C4-2B (cell line): ENCODE measurements around the gene CAMK2A.

Experiments used
- H3K27ac ChIP-seq: fragments of 450-650 bp; 2 replicates; pipeline ENCODE4 v1.5.1; 2017
- CTCF ChIP-seq: fragments of 450-650 bp; conservative IDR thresholded peaks from 2 replicates; pipeline ENCODE4 v1.5.1; 2017; ENCODE audit warnings: mild to moderate bottlenecking
- ZFX ChIP-seq: fragments of 450-650 bp; IDR thresholded peaks from 2 replicates; pipeline ENCODE4 v1.6.1; 2017

CAMK2A gene

DNA sequence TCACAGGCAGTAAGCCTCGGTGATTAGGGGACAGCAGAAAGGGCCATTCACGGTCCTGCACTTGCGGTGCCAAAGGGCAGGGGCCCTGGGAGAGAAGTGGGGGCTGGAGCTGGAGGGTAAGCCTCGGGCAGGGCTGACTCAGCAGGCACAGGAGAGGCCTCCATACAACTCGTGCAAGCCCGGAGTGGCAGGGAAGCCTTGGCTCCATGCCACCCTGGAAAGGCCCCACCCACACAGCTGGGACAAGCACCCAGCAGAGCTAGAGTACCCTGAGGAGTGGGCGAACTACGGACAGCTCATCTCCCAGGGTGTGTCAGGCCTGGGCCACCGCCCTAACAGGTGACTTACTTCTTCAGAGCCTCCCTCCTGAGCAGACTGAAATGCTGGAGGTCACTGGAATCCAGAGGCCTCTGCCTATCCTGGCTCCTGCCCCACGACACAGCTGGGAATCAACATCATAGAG is 5.6 kb upstream of the CAMK2A start:
- TF ChIP-seq CTCF (no peak), ZFX (no peak)
- H3K27ac ChIP-seq: no peak overlapping the region

DNA sequence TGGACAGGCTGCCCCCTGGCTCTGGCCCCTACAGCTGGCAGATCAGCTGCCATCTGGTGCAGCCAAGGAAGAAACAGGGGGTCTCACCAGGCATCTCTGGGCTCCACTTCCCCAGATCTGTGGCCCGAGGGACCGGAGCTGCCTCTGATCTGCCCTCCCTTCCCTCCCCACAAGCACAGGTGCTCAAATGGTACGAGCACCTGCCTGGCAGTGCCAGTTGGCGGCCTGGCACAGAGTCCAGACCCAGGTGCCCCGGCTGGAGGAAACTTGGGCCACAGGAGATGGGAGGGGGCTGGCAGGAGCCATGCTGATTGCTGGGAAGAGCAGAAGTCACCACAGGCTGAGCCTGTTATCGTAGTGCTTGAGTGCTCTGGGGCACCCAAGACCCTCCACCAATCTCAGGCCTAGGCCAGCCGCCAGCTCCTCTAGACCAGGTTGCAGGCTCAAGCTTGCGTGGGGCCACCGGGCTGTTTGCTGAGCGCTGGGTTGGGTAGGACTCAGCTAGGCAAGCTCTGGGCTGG is 5.0 kb upstream of the CAMK2A start:
- H3K27ac ChIP-seq: no peak overlapping the region
- TF ChIP-seq ZFX (no peak), CTCF (no peak)

DNA sequence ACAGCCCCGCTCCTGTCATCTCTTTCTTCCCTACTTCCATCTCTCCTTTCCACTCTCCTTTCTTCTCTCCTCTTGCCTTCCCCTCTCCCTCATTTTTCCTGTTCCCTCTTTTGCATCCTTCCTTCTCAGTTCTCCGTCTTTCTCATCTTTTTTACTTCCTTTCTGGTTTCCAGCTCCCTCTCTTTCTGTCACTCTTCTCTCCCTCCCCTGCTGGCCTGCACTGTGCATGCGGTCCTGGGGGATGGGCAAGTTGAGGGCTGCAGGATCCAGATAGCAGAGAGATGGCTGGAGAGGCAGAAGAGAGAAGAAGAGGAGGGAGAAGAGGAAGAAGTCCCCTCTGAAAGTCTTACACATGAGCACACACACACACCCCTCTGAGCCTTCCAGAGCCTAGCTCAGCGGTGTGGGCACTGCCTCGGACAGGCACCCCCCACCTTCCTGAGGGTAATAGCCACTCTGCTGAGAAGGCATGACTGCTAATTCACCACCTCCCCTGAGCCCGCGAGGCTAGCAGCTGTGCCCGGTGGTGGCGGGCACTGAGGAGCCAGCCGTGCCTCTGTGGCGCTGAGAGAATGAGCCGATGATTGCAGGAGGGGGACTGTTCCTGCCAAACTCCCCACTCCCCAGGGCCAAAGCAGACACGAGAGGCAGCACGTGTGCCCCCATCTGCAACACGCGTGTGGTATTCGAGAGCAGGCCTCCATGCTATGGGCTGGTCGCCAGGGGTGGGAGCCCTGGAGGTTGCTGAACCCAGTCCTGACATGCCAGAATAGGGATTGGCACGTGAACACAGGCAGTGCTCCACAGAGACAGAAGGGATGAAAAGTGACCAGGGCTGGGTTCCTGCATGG is 3.7 kb upstream of the CAMK2A start:
- TF ChIP-seq CTCF (no peak), ZFX (no peak)
- H3K27ac ChIP-seq: no peak overlapping the region

GRCh38 chr5:150291388-150292385 is 2.1 kb upstream of the CAMK2A start:
- TF ChIP-seq CTCF (no peak), ZFX (no peak)
- no peak overlapping the region for H3K27ac ChIP-seq

- no peak overlapping the region for H3K27ac ChIP-seq
- no peak for TF ChIP-seq CTCF
Measured at GRCh38 chr5:150288791-150289190, 782 bp downstream of the CAMK2A start.

- TF ChIP-seq CTCF (no peak), ZFX (no peak)
- no peak overlapping the region for H3K27ac ChIP-seq
Measured at GRCh38 chr5:150288361-150288760, 1.2 kb downstream of the CAMK2A start.
